DOHH2 (cell line): Measurements from ENCODE around the gene ZNF778.
"Not testable (repeated sequence)": the region's sequence is repeated elsewhere in the genome, so short reads cannot be mapped to it uniquely, and the experiment has no call there.

Experiments
- H3F3A ChIP-seq: fragments of 200-600 bp; sonication (generic), shearing (Covaris generic); 2 replicates; pipeline ENCODE4 v1.6.0; 2016; ENCODE audit warnings: antibody characterized with exemption, mild to moderate bottlenecking; ENCODE audit not compliant: control insufficient read depth, insufficient read depth
- H3K27ac ChIP-seq: fragments of 200-600 bp; sonication (generic); 2 replicates; pipeline ENCODE4 v1.5.1; 2014; ENCODE audit warnings: low read depth, mild to moderate bottlenecking, low read length, moderate library complexity
- H3K27me3 ChIP-seq: fragments of 200-600 bp; sonication (generic); 2 replicates; pipeline ENCODE4 v1.6.1; 2014; ENCODE audit warnings: mild to moderate bottlenecking, low read length, mixed read lengths; ENCODE audit not compliant: control insufficient read depth
- H3K36me3 ChIP-seq: fragments of 200-600 bp; sonication (generic); 2 replicates; pipeline ENCODE4 v1.6.1; 2014; ENCODE audit warnings: mild to moderate bottlenecking, low read length, moderate library complexity, mixed read lengths; ENCODE audit not compliant: control insufficient read depth
- H3K4me1 ChIP-seq: fragments of 200-600 bp; sonication (generic); 2 replicates; pipeline ENCODE4 v1.6.1; 2014; ENCODE audit warnings: mild to moderate bottlenecking, low read length, mixed read lengths; ENCODE audit not compliant: control insufficient read depth
- H3K4me2 ChIP-seq: fragments of 200-600 bp; sonication (generic); 2 replicates; pipeline ENCODE4 v1.6.0; 2014; ENCODE audit warnings: mild to moderate bottlenecking, low read length, moderate library complexity
- H3K4me3 ChIP-seq: fragments of 200-600 bp; sonication (generic); 2 replicates; pipeline ENCODE4 v1.5.1; 2014; ENCODE audit warnings: mild to moderate bottlenecking, low read length, mixed read lengths
- H3K79me2 ChIP-seq: fragments of 200-600 bp; sonication (generic); 2 replicates; pipeline ENCODE4 v1.6.1; 2014; ENCODE audit warnings: mild to moderate bottlenecking, low read length, mixed read lengths; ENCODE audit not compliant: control insufficient read depth
- H3K9me2 ChIP-seq: fragments of 200-600 bp; sonication (generic); replicated peaks from 2 replicates; pipeline ENCODE4 v1.6.1; 2014; ENCODE audit warnings: mild to moderate bottlenecking, low read length, mixed read lengths; ENCODE audit not compliant: control insufficient read depth
- H3K9me3 ChIP-seq: fragments of 200-600 bp; sonication (generic); 2 replicates; pipeline ENCODE4 v1.6.1; 2014; ENCODE audit warnings: antibody characterized with exemption, low read length, mixed read lengths; ENCODE audit not compliant: control insufficient read depth, insufficient read depth
- H4K20me1 ChIP-seq: fragments of 200-600 bp; sonication (generic); 2 replicates; pipeline ENCODE4 v1.6.0; 2014; ENCODE audit warnings: low read depth, mild to moderate bottlenecking, antibody characterized with exemption, low read length, moderate library complexity; ENCODE audit not compliant: control insufficient read depth, insufficient read depth
- CTCF ChIP-seq: fragments of 200-600 bp; sonication (generic); IDR thresholded peaks from one replicate; pipeline ENCODE4 v1.5.1; 2014; ENCODE audit warnings: antibody characterized with exemption, mild to moderate bottlenecking, low read depth, low read length; ENCODE audit not compliant: poor library complexity, severe bottlenecking
- EZH2phosphoT487 ChIP-seq: fragments of 200-600 bp; sonication (generic); IDR thresholded peaks from 2 replicates; pipeline ENCODE4 v1.6.1; 2017; ENCODE audit warnings: borderline replicate concordance, mild to moderate bottlenecking, antibody characterized with exemption, low read length, moderate library complexity, mixed read lengths

ZNF778 gene

GRCh38 chr16:89190150-89190958, 27.1 kb upstream of the ZNF778 start:
- H3K4me2 ChIP-seq, result no peak overlapping the region
- H3K27me3 ChIP-seq, result no peaks in the 10 kb centered on the region
- H4K20me1 ChIP-seq, result no peaks in the 10 kb centered on the region
- no peaks in the 10 kb centered on the region for H3K9me3 ChIP-seq
- H3K9me2 ChIP-seq, result no peaks in the 10 kb centered on the region
- H3K36me3 ChIP-seq, result no peaks in the 10 kb centered on the region
- no peaks in the 10 kb centered on the region for H3K79me2 ChIP-seq
- no peak overlapping the region for H3K27ac ChIP-seq
- H3K4me1 ChIP-seq, result peaks cover 4% of the 10 kb centered on the region; the same call in 1 of the 2 replicates
- TF ChIP-seq EZH2phosphoT487 (no peak), CTCF (no peak)
- no peak overlapping the region for H3K4me3 ChIP-seq
- H3F3A ChIP-seq, result peaks cover 17% of the 10 kb centered on the region

GRCh38 chr16:89191033-89191900, 26.2 kb upstream of the ZNF778 start:
- Histone ChIP-seq H3K4me3 (no peak overlapping the region), H3K27ac (no peak overlapping the region), H3K9me3 (no peaks in the 10 kb centered on the region), H4K20me1 (no peaks in the 10 kb centered on the region), H3K9me2 (no peaks in the 10 kb centered on the region), H3K36me3 (no peaks in the 10 kb centered on the region), H3F3A (peaks cover 17% of the 10 kb centered on the region), H3K4me1 (peaks cover 4% of the 10 kb centered on the region; the same call in 1 of the 2 replicates), H3K79me2 (no peaks in the 10 kb centered on the region), H3K27me3 (no peaks in the 10 kb centered on the region), H3K4me2 (no peak overlapping the region)
- TF ChIP-seq CTCF (no peak), EZH2phosphoT487 (no peak)

- no peaks in the 10 kb centered on the region for H3K36me3 ChIP-seq
- TF ChIP-seq EZH2phosphoT487 (no peak), CTCF (no peak)
- no peaks in the 10 kb centered on the region for H3K9me2 ChIP-seq
- peak overlapping the region; percentile 68 for H3K4me3 ChIP-seq
- peak overlapping the region; percentile 82 for H3K4me2 ChIP-seq
- H4K20me1 ChIP-seq, result no peaks in the 10 kb centered on the region
- H3K27ac ChIP-seq, result no peak overlapping the region
- no peaks in the 10 kb centered on the region for H3K27me3 ChIP-seq
- no peaks in the 10 kb centered on the region for H3K79me2 ChIP-seq
- peaks cover 15% of the 10 kb centered on the region for H3F3A ChIP-seq
- peaks cover 4% of the 10 kb centered on the region; the same call in 1 of the 2 replicates for H3K4me1 ChIP-seq
- no peaks in the 10 kb centered on the region for H3K9me3 ChIP-seq
Observed at GRCh38 chr16:89191901-89192185, 25.7 kb upstream of the ZNF778 start.

DNA sequence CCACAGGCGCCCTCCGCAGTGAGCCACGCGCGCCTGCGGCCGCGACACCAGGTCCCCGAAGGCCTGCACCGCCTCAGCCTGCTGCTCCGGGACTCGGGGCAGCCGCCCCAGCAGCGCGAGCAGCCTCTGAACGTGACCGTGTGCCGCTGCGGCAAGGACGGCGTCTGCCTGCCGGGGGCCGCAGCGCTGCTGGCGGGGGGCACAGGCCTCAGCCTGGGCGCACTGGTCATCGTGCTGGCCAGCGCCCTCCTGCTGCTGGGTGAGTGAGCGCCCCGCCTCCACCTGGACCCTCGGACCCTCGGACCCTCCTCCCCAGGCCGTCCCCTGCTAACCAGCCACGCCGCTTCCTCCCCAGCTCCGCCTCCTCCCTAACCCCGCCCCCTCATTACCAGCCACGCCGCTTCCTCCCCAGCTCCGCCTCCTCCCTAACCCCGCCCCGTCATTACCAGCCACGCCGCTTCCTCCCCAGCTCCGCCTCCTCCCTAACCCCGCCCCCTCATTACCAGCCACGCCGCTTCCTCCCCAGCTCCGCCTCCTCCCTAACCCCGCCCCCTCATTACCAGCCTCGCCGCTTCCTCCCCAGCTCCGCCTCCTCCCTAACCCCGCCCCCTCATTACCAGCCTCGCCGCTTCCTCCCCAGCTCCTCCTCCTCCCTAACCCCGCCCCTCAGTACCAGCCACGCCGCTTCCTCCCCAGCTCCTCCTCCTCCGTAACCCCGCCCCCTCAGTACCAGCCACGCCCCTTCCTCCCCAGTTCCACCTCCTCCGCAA, 25.1 kb upstream of the ZNF778 start:
- H3K4me1 ChIP-seq, H3K9me3 ChIP-seq, H3K27ac ChIP-seq, H3K79me2 ChIP-seq, H3K27me3 ChIP-seq, H4K20me1 ChIP-seq, H3K9me2 ChIP-seq, H3F3A ChIP-seq, H3K36me3 ChIP-seq: not testable (repeated sequence)
- H3K4me3 ChIP-seq, result peak overlapping the region; percentile 68
- H3K4me2 ChIP-seq, result peak overlapping the region; percentile 82
